Gastroesophageal sphincter (tissue), 4 donors: Measurements from ENCODE around the gene LMO4. TPM values are rescaled to one million over a fixed set of nuclear protein-coding genes. Genes with fewer than 3 reads are reported as not detected.

Experiments
- ATAC-seq: fragments of 150-250 bp; one replicate; pipeline ENCODE4 v1.9.1; 2016; ENCODE audit warnings: mild to moderate bottlenecking, moderate library complexity
- H3K27ac ChIP-seq, 4 donors: fragments of 200-600 bp; sonication (generic) in 3 of 4; 1 replicate in 3 of 4; 2 replicates in 1 of 4; pipeline ENCODE4 v1.5.1; 2016 to 2019
- H3K27me3 ChIP-seq: fragments of 200-600 bp; sonication (generic); one replicate; pipeline ENCODE4 v1.5.1; 2019
- H3K36me3 ChIP-seq, 2 donors: fragments of 200-600 bp; sonication (generic); one replicate each; pipeline ENCODE4 v1.5.1; 2019; ENCODE audit warnings: control low read depth in 1 of 2
- H3K4me1 ChIP-seq, 3 donors: fragments of 200-600 bp; sonication (generic); 1 replicate in 2 of 3; 2 replicates in 1 of 3; pipeline ENCODE4 v1.5.1; 2016 to 2019; ENCODE audit warnings: control low read depth in 2 of 3
- H3K4me3 ChIP-seq, 2 donors: fragments of 200-600 bp; sonication (generic); one replicate each; pipeline ENCODE4 v1.5.1; 2019; ENCODE audit warnings: mild to moderate bottlenecking in 1 of 2, moderate library complexity in 1 of 2
- H3K9me3 ChIP-seq, 3 donors: fragments of 200-600 bp; sonication (generic); one replicate each; pipeline ENCODE4 v1.5.1; 2017 to 2019; ENCODE audit warnings: control low read depth in 2 of 3
- EP300 ChIP-seq: sonication (generic); formaldehyde crosslinking; IDR thresholded peaks from one replicate; pipeline ENCODE4 v1.6.1; 2017; ENCODE audit warnings: antibody characterized with exemption, mild to moderate bottlenecking
- POLR2A ChIP-seq, 2 donors: fragments of 450-650 bp; IDR thresholded peaks; one replicate each; pipeline ENCODE4 v1.6.1; 2017; ENCODE audit warnings: antibody characterized with exemption in 2 of 2, mild to moderate bottlenecking in 2 of 2, moderate library complexity in 1 of 2
- POLR2AphosphoS5 ChIP-seq: sonication (generic); formaldehyde crosslinking; IDR thresholded peaks from one replicate; pipeline ENCODE4 v1.6.1; 2017; ENCODE audit warnings: antibody characterized with exemption
- WGBS, 2 donors: methylation state at CpG; one replicate each; pipeline ENCODE4 v1.1.5; 2018; ENCODE audit warnings: low coverage in 1 of 2; 5-methylcytosine and 5-hydroxymethylcytosine counted together
- total RNA-seq, 4 donors: library from RNA; depleted of rRNA; stranded (reverse); fragments of >200 nt; gene quantifications; one replicate each; pipeline ENCODE4 v1.1.0, GENCODE V29; 2016
- TF ChIP-seq, protein P1 (sequence below), 4 experiments: fragments of 200-600 bp in 2 of 4; fragments of 450-650 bp in 2 of 4; sonication (generic) in 1 of 4; IDR thresholded peaks; one replicate each; pipeline ENCODE4 v1.5.1; 2017 to 2019; ENCODE audit warnings: antibody characterized with exemption in 4 of 4, mild to moderate bottlenecking in 2 of 4, moderate library complexity in 2 of 4

LMO4 gene
- total RNA-seq, 4 donors from 2014 or later = 44.7 to 166 (median 66.3) TPM

DNA sequence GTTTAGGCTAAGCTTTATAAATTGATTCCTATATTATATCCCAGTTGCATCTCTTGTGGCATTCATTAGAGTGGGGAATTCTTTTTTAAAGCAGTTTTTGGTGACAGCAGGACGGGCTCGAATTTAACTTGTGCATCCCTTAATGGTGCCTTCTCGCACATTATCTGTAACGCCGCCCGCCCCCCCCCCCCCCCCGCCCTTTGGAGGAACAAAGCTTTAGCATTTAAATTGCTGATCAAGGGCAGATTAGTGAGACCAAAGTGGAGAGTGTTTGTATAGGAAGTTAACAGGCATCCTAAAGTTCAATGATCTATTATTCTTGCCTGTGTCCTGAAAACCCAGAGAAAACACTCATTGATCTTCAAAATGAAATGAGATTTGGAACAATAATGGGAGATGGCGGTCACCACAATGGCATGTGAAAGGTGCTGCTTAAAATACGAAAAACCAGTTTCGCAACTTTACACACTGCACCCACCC lies 2.2 kb downstream of the LMO4 start:
- Histone ChIP-seq H3K36me3 (no peaks in the 10 kb centered on the region), H3K27ac (peak overlapping the region; percentile 95 to 100 (median 98)), H3K4me1 (peaks cover 0 to 54% (median 21%) of the 10 kb centered on the region in 3 donors), H3K4me3 (peak overlapping the region; percentile 86 to 95), H3K9me3 (no peaks in the 10 kb centered on the region), H3K27me3 (no peaks in the 10 kb centered on the region)
- WGBS, 2 donors = 0 to 4% methylated on average over 5 to 7 of the region's 10 CpGs
- ATAC-seq = no peak
- no peak for TF ChIP-seq POLR2AphosphoS5
- no peak for TF ChIP-seq EP300

DNA sequence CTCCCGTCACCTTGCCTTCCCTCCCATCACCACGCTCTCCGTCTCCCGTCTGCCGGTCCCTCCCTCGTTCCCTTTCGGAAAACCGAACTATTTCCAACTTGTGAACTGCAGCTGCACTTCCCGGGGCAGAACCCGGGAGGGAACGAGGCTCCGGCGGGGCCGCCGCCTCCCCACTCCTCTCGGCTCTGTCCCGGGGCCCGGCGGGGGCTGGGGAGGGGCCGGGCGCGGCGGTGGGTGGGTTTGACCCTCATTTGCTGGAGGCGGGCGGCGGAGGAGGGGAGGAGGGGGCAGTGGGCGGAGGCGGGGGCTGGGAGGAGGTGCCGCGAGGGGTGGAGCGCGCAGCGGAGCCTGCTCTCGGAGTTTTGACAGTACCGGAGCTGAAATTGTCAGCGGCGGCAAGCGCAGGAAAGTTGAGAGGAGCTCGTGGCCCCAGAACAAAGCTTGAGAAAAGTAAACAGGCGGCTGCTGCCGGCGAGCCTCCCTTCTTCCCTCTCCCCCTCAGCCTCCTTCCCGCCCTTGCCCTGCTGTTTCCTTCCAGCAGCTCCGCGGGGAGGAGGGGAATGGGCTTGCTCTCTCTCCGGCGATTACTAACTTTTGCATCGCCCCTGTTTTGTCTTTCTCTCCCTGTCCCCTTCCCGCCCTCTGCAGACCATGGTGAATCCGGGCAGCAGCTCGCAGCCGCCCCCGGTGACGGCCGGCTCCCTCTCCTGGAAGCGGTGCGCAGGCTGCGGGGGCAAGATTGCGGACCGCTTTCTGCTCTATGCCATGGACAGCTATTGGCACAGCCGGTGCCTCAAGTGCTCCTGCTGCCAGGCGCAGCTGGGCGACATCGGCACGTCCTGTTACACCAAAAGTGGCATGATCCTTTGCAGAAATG lies 2.9 kb downstream of the LMO4 start:
- peak; percentile 35 for TF ChIP-seq POLR2A (IDR thresholded peaks at IDR 0.05)
- TF ChIP-seq EP300 = no peak
- TF ChIP-seq POLR2AphosphoS5 = peak; percentile 67
- TF ChIP-seq, protein P1, sequence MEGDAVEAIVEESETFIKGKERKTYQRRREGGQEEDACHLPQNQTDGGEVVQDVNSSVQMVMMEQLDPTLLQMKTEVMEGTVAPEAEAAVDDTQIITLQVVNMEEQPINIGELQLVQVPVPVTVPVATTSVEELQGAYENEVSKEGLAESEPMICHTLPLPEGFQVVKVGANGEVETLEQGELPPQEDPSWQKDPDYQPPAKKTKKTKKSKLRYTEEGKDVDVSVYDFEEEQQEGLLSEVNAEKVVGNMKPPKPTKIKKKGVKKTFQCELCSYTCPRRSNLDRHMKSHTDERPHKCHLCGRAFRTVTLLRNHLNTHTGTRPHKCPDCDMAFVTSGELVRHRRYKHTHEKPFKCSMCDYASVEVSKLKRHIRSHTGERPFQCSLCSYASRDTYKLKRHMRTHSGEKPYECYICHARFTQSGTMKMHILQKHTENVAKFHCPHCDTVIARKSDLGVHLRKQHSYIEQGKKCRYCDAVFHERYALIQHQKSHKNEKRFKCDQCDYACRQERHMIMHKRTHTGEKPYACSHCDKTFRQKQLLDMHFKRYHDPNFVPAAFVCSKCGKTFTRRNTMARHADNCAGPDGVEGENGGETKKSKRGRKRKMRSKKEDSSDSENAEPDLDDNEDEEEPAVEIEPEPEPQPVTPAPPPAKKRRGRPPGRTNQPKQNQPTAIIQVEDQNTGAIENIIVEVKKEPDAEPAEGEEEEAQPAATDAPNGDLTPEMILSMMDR (IDR thresholded peaks at IDR 0.05) = peak in 2 of 4 experiments; percentile 20 to 21
- peak overlapping the region; percentile 95 to 100 (median 98) for H3K27ac ChIP-seq
- WGBS, 2 donors = 0 to 1% methylated on average over 15 to 22 of the region's 65 CpGs
- peak overlapping the region; percentile 86 to 95 for H3K4me3 ChIP-seq
- no peaks in the 10 kb centered on the region for H3K27me3 ChIP-seq
- peak; percentile 29 for ATAC-seq
- H3K36me3 ChIP-seq = no peaks in the 10 kb centered on the region
- no peaks in the 10 kb centered on the region for H3K9me3 ChIP-seq
- peaks cover 0 to 55% (median 25%) of the 10 kb centered on the region in 3 donors for H3K4me1 ChIP-seq

DNA sequence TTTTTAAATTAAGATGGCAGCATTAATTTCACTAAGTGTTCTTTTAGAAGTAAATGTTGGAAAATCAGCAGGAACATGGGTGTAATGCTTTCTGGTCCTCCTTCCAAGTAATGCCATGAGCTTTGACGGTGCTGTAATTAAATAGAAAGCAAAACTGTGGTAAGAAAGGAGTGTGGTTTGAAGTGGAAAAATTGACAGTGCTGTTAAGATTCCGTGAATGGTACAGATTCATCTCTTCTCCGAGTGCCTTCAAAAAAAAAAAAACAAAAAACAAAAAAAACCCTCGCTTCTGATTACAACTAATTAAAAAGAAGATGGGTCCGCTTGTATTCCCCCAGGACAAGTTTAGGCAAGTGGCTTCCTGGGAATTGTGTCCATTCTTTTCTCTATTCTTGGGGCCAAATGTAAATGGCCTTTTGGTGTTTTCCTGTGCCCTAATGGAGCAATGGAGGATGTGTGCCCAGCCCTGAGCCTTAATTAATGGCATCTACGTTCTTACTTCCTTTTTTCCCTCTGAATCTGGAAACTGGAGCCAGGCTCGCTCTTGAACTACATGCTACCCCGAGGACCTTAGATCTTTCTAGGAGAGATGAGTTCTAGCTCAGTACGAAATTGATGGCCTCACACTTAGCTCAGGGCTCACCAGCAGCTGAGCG lies 5.1 kb downstream of the LMO4 start:
- ATAC-seq = no peak
- Histone ChIP-seq H3K36me3 (no peaks in the 10 kb centered on the region), H3K9me3 (no peaks in the 10 kb centered on the region), H3K27ac (peak overlapping the region; percentile 61 to 99 (median 90)), H3K27me3 (no peaks in the 10 kb centered on the region), H3K4me3 (peak overlapping the region; percentile 86 to 95), H3K4me1 (peaks cover 4 to 64% (median 26%) of the 10 kb centered on the region in 3 donors)
- TF ChIP-seq POLR2AphosphoS5 = peak; percentile 6
- no peak for TF ChIP-seq POLR2A (IDR thresholded peaks at IDR 0.05)
- no peak for TF ChIP-seq EP300
- WGBS, 2 donors = 13 to 23% methylated on average over 10 of the region's 10 CpGs

DNA sequence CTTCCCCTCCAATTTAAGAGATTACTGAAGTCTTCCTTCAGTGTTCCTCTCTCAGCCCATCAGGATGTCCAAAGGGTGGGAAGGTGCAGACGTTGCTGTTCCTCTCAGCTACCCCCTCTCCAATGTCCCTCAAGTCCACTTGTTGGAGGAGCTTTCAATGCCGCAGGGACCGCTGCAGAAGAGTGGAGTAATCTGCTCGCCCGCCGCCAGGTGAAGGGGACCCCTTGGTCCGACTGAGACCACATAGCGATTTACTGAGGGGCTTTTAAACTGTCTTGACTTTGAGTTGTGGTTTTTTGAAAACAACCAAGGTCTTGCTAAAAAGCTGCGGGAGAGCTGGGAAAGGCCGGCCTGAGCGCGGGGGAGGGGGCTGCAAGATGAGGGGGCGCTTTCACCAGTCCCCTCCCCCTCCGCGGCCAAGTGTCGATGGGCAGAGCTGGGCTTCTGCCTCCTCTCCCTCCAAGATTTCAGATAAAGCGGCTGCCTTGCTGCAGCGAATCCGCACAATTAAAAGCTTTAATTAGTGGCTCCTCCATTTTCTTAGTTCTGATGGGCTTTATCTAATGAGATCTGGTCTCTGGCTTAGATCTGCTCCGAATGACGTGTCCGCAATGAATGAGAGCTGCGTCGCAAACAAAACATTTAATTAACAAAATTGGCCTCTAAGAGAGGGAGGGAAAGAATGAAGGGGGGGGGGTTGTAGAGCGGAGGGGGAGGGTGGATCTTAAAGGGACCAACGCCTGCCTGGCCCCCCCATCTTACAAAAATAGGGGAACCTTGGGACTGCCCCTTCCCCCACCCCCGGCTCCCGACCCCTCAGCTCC lies 5.9 kb downstream of the LMO4 start:
- Histone ChIP-seq H3K4me1 (peaks cover 4 to 71% (median 26%) of the 10 kb centered on the region in 3 donors), H3K36me3 (peaks cover 2 to 7% of the 10 kb centered on the region in 2 donors), H3K27ac (peak overlapping the region; percentile 61 to 99 (median 90)), H3K27me3 (no peaks in the 10 kb centered on the region), H3K9me3 (no peaks in the 10 kb centered on the region), H3K4me3 (peak overlapping the region; percentile 86 to 95)
- peak; percentile 2 for ATAC-seq
- WGBS, 2 donors = 2 to 3% methylated on average over 12 to 13 of the region's 28 CpGs
- TF ChIP-seq, protein P1 (IDR thresholded peaks at IDR 0.05) = peak in 2 of 4 experiments; percentile 23 to 28
- no peak for TF ChIP-seq POLR2A (IDR thresholded peaks at IDR 0.05)

DNA sequence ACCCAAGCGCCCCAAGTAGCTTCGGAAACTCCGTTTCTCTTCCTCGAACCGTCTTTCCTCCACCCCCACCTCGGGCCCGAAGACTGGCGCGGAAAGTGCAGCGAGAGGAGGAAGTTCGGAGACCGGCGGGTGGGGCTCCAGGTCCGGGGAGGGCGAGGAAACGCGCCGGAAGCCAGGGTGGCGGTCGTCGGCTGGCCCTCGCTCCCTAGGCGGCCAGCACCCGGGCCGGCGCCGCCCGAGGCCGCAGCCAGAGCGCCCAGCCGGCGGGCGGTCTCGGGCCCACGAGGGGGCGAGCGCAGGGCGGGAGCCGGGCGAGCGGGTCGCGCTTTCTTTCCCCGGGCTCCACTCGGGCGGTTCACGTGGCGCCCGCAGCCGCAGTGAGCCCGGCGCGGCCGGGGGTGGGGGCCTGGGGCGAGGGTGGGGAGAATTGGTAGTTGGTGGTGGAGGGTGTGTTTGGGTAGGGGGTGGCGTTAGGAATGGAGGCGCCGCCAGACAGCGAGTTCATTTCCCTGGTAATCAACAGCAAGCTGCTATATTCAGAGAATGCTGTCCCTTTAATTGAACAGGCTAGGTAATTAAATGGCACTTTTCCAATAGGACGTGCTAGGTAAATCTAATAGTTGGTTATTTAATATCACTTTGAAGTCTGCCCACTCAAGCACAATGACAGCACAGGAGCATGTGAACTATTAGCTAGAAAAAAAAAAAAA lies 6.7 kb downstream of the LMO4 start:
- TF ChIP-seq POLR2A (IDR thresholded peaks at IDR 0.05) = peak in 1 of 2 donors; percentile 32
- TF ChIP-seq POLR2AphosphoS5 = peak; percentile 7
- no peak for TF ChIP-seq EP300
- TF ChIP-seq, protein P1 (IDR thresholded peaks at IDR 0.05) = peak in 3 of 4 experiments; percentile 42 to 57 (median 44)
- Histone ChIP-seq H3K27me3 (no peaks in the 10 kb centered on the region), H3K4me3 (peak overlapping the region; percentile 86 to 95), H3K9me3 (no peaks in the 10 kb centered on the region), H3K36me3 (peaks cover 2 to 15% of the 10 kb centered on the region in 2 donors), H3K27ac (peak overlapping the region; percentile 61 to 99 (median 90)), H3K4me1 (peaks cover 4 to 79% (median 26%) of the 10 kb centered on the region in 3 donors)
- 0% methylated on average over 5 to 8 of the region's 60 CpGs for WGBS, 2 donors
- ATAC-seq = peak; percentile 54
